ENCODE results near the gene OXCT2.

- TF ChIP-seq CTCF (IDR thresholded peaks at IDR 0.05) (no peak), POLR2A (IDR thresholded peaks at IDR 0.05) (no peak)
Measured at GRCh38 chr1:39754026-39754570, 17.1 kb downstream of the OXCT2 start.
